ENCODE data around the gene SSBP3.

DNA sequence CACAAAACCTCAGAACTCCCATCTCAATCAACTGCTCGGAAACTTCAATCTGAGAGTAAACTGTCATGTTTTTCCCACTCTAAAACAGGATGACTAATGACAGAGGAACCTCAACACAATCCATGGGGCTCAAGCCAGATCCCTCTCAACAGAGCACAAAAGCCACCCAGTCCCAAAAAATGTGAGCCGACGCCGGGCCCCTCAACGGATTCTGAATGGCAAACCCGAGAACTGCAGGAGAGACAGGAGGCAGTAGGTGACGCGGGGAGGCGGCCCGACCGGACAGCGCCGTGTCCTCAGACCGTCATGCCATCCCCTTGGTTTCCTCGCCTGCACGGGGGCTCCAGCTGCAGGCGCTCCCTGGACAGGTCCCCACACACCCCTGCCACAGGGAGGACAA lies 53.4 kb downstream of the SSBP3 start:
- TF ChIP-seq BHLHE40 (IDR thresholded peaks at IDR 0.05; ENCODE audit: borderline replicate concordance), result no peak
- TF ChIP-seq FOXM1 (IDR thresholded peaks at IDR 0.05; ENCODE audit: borderline replicate concordance), result no peak
- no peak for TF ChIP-seq HDGF (IDR thresholded peaks at IDR 0.05; ENCODE audit: borderline replicate concordance)
- TF ChIP-seq, protein P1, sequence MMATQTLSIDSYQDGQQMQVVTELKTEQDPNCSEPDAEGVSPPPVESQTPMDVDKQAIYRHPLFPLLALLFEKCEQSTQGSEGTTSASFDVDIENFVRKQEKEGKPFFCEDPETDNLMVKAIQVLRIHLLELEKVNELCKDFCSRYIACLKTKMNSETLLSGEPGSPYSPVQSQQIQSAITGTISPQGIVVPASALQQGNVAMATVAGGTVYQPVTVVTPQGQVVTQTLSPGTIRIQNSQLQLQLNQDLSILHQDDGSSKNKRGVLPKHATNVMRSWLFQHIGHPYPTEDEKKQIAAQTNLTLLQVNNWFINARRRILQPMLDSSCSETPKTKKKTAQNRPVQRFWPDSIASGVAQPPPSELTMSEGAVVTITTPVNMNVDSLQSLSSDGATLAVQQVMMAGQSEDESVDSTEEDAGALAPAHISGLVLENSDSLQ (IDR thresholded peaks at IDR 0.05), result no peak
- no peak for TF ChIP-seq ARNT (IDR thresholded peaks at IDR 0.05)
- no peak for TF ChIP-seq SP1 (IDR thresholded peaks at IDR 0.05)
- no peak for TF ChIP-seq CTBP1 (IDR thresholded peaks at IDR 0.05; ENCODE audit: borderline replicate concordance)
- TF ChIP-seq SUZ12 (IDR thresholded peaks at IDR 0.05), result no peak
- TF ChIP-seq FOXA1 (IDR thresholded peaks at IDR 0.05), result no peak
- TF ChIP-seq ZNF384 (IDR thresholded peaks at IDR 0.05), result no peak
- no peak for TF ChIP-seq NFRKB (IDR thresholded peaks at IDR 0.05)
- no peak for TF ChIP-seq ELF4 (IDR thresholded peaks at IDR 0.05)
- no peak for TF ChIP-seq TARDBP (IDR thresholded peaks at IDR 0.05)

All from HEK293T (cell line).